ENCODE data around the gene RPL14. TPM values are rescaled to one million over a fixed set of nuclear protein-coding genes. Genes with fewer than 3 reads are reported as not detected.

RPL14 gene
- total and polyA plus RNA-seq, 2 donors (not counting 3 experiments of a cell fraction or from before 2014, with no cell fraction given) = 961 to 1,947 TPM

DNA sequence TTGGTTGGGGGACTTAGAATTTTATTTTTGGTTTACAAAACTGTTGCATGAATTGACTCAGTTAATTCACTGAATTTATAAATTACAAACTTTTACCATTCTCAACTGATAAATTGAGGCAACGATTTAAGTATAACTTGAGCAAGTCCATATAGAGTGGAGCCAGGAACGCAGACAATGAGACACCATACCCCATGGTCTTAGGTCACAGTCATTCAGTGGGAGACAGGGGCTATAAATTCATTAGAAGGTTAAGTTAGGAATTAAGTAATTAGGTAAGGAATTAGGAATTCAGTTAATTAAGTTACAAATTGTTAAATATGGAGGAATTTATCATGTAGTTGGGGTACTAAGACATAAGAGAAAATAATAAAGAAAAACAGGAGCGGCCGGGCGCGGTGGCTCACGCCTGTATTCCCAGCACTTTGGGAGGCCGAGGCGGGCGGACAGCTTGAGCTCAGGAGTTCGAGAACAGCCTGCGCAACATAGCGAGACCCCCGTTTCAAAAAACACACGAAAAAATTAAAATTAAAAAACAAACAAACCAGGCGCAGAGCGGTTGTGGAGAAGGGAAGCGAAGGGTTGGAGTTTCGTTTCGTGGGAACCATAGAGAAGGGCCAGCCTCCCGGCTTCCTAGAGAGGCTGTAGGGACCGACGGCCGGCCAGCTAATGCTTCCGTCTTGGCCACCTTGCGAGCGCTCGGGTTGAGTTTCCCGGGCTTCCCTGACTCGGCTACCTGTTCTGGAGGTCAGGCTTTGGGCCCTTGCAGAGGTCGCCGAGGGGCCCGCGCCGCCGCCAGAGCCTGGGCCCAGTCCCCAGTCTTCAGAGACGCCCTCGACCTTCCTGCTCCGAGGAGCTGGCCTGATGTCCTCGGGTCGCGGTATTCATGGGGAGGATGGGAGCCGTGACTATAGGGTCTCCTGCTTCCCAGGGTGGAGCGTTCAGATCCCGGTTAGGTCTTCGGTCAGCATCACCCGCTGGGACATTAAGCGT, 19.6 kb downstream of the RPL14 start, which contains the start of gene ZNF619:
Gene ZNF619, plus strand, starts transcription at position 645 of the 993 bp plus-strand sequence. CDS start 858 bp downstream, outside the sequence.
- Histone ChIP-seq H3K9me1 (replicated peaks; ENCODE audit: control insufficient read depth, extremely low read depth, insufficient read depth, low read length) (no peaks in the 10 kb centered on the region), H3K27me3 (ENCODE audit: control insufficient read depth in 2 of 2, insufficient read depth in 2 of 2, low read length in 2 of 2) (no peaks in the 10 kb centered on the region), H3K4me1 (ENCODE audit: control insufficient read depth, extremely low read depth, insufficient read depth, low read length) (peaks cover 7% of the 10 kb centered on the region), H3K4me3 (replicated peaks in 1 of 3; ENCODE audit: insufficient read depth in 1 of 3, low read depth in 1 of 3, low read length in 3 of 3) (peak within 1 kb of the TSS; percentile 50 to 78 (median 71)), H3K4me2 (ENCODE audit: insufficient read depth, low read length) (peak within 1 kb of the TSS; percentile 90), H2AFZ (ENCODE audit: low read depth, low read length) (peak within 1 kb of the TSS; percentile 93), H3K27ac (ENCODE audit: insufficient read depth, low read depth, low read length) (peak within 1 kb of the TSS; percentile 68), H3K36me3 (ENCODE audit: control insufficient read depth in 2 of 2, extremely low read depth in 1 of 2, insufficient read depth in 2 of 2, low read length in 2 of 2) (no peaks in the 10 kb centered on the region), H3K79me2 (ENCODE audit: control insufficient read depth, insufficient read depth, low read length) (no peaks in the 10 kb centered on the region), H3K9ac (replicated peaks; ENCODE audit: extremely low read depth, insufficient read depth, low read length) (peak within 1 kb of the TSS; percentile 82), H4K20me1 (replicated peaks; ENCODE audit: control insufficient read depth, extremely low read depth, insufficient read depth, low read length) (no peaks in the 10 kb centered on the region), H3K9me3 (replicated peaks; ENCODE audit: control insufficient read depth, insufficient read depth, low read length) (no peaks in the 10 kb centered on the region)
- BruUV-seq (replicated peaks) = TSS peak; percentile 95
- intact Hi-C loops (cut with micrococcal nuclease) (loop anchor here (1.0 kb wide), 3 partner anchors 23 to 48 kb away; partner anchors contain the start of gene ZNF621), dilution Hi-C loops (cut with MboI; ENCODE audit: extremely low pct_ligation_motif_present, low sequenced_read_pairs) (no loop called here)
- POLR2A ChIA-PET = interaction anchor here (0.6 to 2.4 kb wide), 3 partner anchors 20 to 1621 kb away, joined by 3 to 8 read pairs (median 3); partner anchors contain the start of gene RPL14
- TF ChIP-seq MYC (IDR thresholded peaks at IDR 0.05; ENCODE audit: low read depth, low read length) = no peak
- TF ChIP-seq EZH2 (IDR thresholded peaks at IDR 0.05; ENCODE audit: borderline replicate concordance, low read depth, low read length, severe bottlenecking) = no peak
- TF ChIP-seq POLR2AphosphoS5 (IDR thresholded peaks at IDR 0.05; ENCODE audit: insufficient read depth, low read depth, low read length) = peak; percentile 85
- TF ChIP-seq, protein P1, sequence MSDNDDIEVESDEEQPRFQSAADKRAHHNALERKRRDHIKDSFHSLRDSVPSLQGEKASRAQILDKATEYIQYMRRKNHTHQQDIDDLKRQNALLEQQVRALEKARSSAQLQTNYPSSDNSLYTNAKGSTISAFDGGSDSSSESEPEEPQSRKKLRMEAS (IDR thresholded peaks at IDR 0.05; ENCODE audit: insufficient read depth, insufficient read length) = no peak
- no peak for TF ChIP-seq JUN (IDR thresholded peaks at IDR 0.05; ENCODE audit: borderline replicate concordance, insufficient read depth, insufficient read length, low read depth)
- TF ChIP-seq, protein P2, sequence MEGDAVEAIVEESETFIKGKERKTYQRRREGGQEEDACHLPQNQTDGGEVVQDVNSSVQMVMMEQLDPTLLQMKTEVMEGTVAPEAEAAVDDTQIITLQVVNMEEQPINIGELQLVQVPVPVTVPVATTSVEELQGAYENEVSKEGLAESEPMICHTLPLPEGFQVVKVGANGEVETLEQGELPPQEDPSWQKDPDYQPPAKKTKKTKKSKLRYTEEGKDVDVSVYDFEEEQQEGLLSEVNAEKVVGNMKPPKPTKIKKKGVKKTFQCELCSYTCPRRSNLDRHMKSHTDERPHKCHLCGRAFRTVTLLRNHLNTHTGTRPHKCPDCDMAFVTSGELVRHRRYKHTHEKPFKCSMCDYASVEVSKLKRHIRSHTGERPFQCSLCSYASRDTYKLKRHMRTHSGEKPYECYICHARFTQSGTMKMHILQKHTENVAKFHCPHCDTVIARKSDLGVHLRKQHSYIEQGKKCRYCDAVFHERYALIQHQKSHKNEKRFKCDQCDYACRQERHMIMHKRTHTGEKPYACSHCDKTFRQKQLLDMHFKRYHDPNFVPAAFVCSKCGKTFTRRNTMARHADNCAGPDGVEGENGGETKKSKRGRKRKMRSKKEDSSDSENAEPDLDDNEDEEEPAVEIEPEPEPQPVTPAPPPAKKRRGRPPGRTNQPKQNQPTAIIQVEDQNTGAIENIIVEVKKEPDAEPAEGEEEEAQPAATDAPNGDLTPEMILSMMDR (IDR thresholded peaks at IDR 0.05; ENCODE audit: extremely low read depth in 1 of 2, insufficient read depth in 1 of 2, low read depth in 1 of 2, low read length in 2 of 2) = no peak
- TF ChIP-seq FOS (IDR thresholded peaks at IDR 0.05; ENCODE audit: borderline replicate concordance, insufficient read depth, low read length) = no peak
- no peak for TF ChIP-seq GATA2 (IDR thresholded peaks at IDR 0.05; ENCODE audit: insufficient read depth, insufficient read length, low read depth, low read length)
- TF ChIP-seq POLR2A (IDR thresholded peaks at IDR 0.05; ENCODE audit: low read depth, low read length) = peak; percentile 84
- FAIRE-seq (peak; percentile 95), DNase-seq (ENCODE audit: low read depth, low spot score) (peak; percentile 77)
- CTCF ChIA-PET = interaction anchor here (1.1 to 1.4 kb wide), 3 partner anchors 28 to 48 kb away, joined by 4 to 8 read pairs (median 5); partner anchors contain the start of genes ZNF620 and ZNF621
